ENCODE measurements around the gene SKAP2. TPM values are rescaled to one million over a fixed set of nuclear protein-coding genes. Genes with fewer than 3 reads are reported as not detected.

Gene SKAP2
- total and polyA plus RNA-seq, 2 of the 13 experiments (the other 11 are each of a cell fraction or from before 2014, with no cell fraction given), result 3.6 to 12.9 TPM

GRCh38 chr7:26631601-26632000 lies 232.8 kb downstream of the SKAP2 start:
- H3K79me2 ChIP-seq (ENCODE audit: insufficient read depth, low read length), result no peaks in the 10 kb centered on the region
- ChIA-PET CTCF (ENCODE audit: low intra/inter-chr PET ratio, low total read pairs) (no interaction called here), POLR2A (no interaction called here)
- TF ChIP-seq ZBTB10 (CRISPR knock-in tag; IDR thresholded peaks at IDR 0.05; ENCODE audit: borderline replicate concordance), result no peak
- no peak for TF ChIP-seq SMYD3 (CRISPR knock-in tag; IDR thresholded peaks at IDR 0.05)
- TF ChIP-seq GFI1 (CRISPR knock-in tag; IDR thresholded peaks at IDR 0.05; ENCODE audit: borderline replicate concordance), result no peak
- TF ChIP-seq TIGD3 (CRISPR knock-in tag; IDR thresholded peaks at IDR 0.05; ENCODE audit: borderline replicate concordance), result no peak
- H3K9me3 ChIP-seq (ENCODE audit: low read length), result no peaks in the 10 kb centered on the region
- no peaks in the 10 kb centered on the region for H3K36me3 ChIP-seq (replicated peaks in 1 of 2; ENCODE audit: control insufficient read depth in 1 of 2, insufficient read depth in 2 of 2, low read length in 2 of 2)
- FAIRE-seq (no peak), DNase-seq (ENCODE audit: low spot score) (no peak), ATAC-seq (no peak)
- peaks cover 0 to 15% of the 10 kb centered on the region in 2 experiments; a peak in 1 of 5 replicates for H3K27me3 ChIP-seq (ENCODE audit: control insufficient read depth in 1 of 2, insufficient read depth in 2 of 2, low read length in 2 of 2)
- H3K9ac ChIP-seq (ENCODE audit: insufficient read depth, low read depth, low read length), result no peak overlapping the region
- H3K4me3 ChIP-seq (replicated peaks in 1 of 3; ENCODE audit: insufficient read depth in 1 of 3, low read depth in 2 of 3, low read length in 3 of 3), result no peak overlapping the region
- no peaks in the 10 kb centered on the region for H4K20me1 ChIP-seq (ENCODE audit: insufficient read depth, low read length)
- no peaks in the 10 kb centered on the region for H3K4me1 ChIP-seq (ENCODE audit: insufficient read depth, low read length)
- in situ Hi-C loops (cut with HindIII; ENCODE audit: extremely low pct_ligation_motif_present, low pct_unique_long_range_greater_than_20kb), result no loop called here
- H3K4me2 ChIP-seq (ENCODE audit: low read depth, low read length), result no peak overlapping the region
- 53% methylated on average over 6 of the region's 6 CpGs for WGBS (ENCODE audit: low lambda C conversion rate)
- H3K27ac ChIP-seq (ENCODE audit: extremely low read length, insufficient read depth, low read length), result no peak overlapping the region
- intact Hi-C loops (cut with micrococcal nuclease; ENCODE audit: unreplicated experiment), result no loop called here
- H2AFZ ChIP-seq (ENCODE audit: low read length), result no peak overlapping the region
- no TSS peak for BruUV-seq (replicated peaks)
